NOMO-1 treated with DMSO at 0.1 percent for 48 hours (cell line): Measurements from ENCODE around the gene RTN4RL2.
"Not testable (repeated sequence)": the region's sequence is repeated elsewhere in the genome, so short reads cannot be mapped to it uniquely, and the experiment has no call there.

ENCODE experiments used
- DNase-seq: peaks from one replicate; lab custom pipeline; 2025; ENCODE audit not compliant: unreplicated experiment; lab: John Stamatoyannopoulos, UW

Gene RTN4RL2

DNA sequence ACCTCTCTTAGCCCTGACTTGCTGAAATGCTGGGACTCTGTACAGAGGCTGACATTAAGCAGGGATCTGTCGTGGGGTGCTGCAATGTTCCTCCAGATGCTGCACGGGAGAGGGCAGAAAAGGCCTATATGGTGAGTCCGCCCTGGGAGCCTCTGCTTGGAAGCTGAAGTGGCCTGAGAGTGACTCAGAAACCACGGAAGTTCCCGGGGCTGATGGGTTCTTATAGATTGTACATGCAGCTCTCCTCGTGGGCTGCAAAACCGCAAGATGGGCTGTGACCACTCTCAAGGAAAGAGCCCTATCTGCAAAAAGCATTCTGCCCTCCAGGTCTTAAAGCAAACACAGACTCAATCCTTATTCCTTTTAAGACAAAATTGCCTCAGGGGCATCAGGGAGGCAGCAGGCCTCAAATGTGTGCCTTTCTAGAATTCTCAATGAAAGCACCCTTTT lies 27.6 kb upstream of the RTN4RL2 start:
- peak; percentile 50 for DNase-seq

DNA sequence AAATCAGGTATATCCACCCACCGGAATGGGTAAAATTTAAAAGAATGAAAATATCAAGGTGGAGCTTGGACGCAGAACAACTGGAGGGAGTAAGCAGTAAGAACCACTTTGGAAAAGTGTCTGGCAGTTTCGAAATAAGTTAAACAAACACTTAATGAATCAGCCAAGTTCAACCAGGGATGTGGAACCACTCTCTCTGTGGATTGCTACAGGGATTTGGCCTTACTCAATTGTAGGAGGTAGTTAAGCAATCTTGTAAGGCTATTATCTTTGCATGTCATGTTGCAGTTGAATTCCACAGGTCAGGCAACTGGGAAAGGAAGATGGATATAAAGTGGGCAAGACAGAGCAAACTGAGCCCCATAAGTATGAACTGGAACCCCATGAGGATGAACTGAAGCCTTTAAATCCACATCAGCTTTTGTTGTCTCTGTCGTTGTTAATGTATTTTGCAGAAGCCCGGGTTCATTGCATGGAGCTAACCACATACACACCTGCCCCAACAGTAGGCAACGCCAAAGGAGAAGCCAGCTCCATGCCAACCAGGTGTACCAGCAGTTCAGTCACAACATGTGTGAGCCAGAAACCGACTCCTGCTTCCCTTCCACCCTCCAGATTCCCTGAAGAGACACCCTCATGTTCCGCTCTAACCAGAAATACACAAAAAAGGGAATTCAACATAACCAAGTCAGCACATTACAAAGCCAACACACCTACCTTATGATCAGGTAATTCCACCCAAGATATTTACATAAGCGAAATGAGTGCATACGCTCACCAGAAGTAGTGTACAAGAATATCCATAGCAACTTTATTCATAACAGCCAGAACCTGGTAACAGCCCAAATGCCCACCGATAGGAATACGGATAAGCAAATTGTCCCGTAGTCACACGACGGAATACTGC lies 25.4 kb upstream of the RTN4RL2 start:
- peak; percentile 79 for DNase-seq

DNA sequence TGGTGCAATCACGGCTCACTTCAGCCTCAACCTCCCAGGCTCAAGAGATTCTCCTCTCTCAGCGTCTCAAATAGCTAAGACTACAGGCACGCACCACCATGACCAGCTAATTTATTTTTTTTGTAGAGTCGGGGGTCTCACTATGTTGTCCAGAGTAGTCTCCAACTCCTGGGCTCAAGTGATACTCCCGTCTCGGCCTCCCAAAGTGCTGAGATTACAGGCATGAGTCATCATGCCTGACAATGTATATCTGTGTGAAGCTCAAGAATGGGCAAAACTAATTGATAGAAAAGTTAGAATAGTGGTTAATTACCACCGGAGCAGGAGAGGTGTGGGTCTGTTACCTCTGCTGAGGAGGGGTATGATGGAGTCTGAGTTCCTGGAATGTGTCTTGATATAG lies 24.3 kb upstream of the RTN4RL2 start:
- DNase-seq, result no peak

DNA sequence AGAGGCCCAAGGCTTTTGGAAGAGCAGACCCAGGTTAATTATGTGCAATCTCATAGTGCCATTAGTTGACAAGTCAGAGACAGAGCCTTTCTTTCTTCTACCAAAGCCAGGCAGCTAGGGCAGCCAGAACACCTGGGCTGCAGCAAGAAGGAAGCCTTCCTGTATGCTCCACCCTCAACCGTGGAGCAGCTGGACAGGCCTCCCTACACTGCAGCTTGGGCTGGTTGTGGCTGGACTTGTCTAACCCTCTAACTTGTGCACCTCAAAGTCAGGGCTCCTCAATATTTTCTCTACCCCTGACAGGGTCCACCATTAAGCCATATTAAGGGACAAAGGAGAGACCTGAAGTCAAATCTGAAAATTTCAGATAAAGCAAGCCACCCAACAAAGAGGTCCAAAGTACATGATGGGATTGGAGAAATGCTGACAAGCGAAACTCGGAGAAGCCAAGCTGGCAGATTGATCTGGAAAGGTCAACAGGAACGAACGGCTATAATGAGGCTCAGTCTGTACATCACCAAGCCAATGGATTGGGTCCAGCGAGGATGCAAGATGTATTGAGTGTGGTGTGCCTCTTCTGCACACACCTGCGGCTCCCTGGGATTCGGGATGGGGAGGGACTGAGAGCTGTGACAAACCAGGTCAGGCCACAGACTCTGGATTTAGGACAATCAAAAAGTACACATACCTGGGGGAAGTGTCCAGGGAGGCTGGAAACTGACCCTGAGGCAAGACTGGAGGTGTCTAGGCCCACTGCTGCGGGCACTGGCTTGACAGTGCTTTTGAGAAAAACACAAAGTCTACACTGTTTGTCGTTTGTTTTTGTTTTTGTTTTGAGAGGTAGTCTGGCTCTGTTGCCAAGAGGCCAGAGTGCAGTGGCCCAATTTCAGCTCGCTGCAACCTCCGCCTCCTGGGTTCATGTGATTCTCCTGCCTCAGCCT lies 21.7 kb upstream of the RTN4RL2 start:
- DNase-seq, result no peak

DNA sequence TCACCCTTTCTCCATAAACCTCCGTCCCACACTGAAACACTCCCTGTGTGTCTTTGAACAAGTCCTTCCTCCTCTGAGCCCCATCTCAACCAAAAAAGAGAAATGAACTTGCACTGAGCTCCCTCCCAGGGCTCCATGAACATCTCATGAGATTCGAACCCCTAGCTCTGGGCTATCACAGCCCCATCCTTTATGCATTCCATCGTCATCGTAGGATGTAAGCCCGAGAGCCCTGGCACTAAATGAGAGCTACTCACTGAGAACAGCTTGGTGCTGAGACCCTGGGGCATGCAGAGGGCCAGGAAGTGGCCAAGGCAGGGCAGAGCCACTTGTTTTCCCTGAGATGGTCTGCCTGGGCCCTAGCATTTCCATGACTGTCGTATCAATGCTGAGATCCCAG lies 20.5 kb upstream of the RTN4RL2 start:
- DNase-seq, result no peak

DNA sequence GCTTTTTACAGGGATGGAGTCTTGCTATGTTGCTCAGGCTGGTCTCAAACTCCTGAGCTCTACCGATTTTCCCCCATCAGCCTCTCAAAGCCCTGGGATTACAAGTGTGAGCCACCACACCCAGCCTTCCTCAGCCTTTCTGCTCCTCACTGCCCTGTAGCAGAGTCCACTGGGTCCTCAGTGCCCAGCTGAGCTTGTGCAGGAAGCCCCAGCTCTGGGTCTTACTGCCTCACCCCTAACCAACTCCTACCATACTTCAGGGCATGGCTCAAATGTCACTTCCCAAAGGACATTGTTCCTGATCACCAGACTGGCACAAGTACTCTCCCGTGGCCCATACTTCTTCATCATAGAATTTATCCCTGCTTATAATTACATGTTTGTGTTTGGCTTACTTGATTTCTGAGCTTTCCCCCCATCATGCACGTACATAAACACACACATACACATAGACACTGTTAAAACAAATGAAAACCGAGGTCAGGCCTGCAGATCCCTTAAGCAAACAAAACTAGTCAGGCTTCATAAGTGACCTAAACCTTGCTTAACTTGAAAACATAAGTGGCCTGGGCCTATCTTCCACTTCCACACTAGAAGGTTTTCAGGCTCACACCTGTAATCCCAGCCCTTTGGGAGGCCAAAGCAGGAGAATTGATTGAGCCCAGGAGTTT lies 19.4 kb upstream of the RTN4RL2 start:
- DNase-seq, result no peak

DNA sequence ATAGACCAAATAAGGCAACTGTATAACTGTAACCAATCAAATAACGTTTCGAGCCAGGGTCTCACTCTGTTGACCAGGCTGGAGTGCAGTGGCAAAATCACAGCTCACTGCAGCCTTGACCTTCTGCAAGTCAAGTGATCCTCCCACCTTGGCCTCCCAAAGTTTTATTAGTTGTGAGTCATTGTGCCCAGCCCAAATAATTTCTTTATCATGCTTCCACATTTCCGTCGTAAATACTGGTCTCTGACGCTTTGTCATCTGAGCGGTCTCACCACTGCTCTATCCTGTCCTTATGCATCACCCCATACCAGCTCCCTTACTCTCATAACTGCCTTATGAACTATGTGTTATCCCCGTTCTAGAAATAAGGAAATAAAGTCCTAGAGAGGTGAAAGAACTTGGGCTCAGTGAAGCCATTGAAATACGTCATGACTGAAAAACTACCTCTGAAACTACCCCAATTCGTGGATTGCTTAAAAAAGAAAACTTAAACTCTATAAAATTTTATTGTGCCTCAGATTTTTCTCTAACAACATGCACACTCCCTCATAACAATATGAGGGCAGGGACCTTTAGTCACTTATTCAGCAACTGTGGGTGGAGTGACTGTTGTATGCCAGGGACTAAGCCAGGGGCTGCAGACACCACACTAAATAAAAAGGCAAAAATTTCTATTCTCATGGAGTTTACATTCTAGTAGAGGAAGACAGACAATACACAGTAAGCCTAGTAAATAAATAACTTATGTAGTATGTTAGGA lies 15.8 kb upstream of the RTN4RL2 start:
- no peak for DNase-seq

DNA sequence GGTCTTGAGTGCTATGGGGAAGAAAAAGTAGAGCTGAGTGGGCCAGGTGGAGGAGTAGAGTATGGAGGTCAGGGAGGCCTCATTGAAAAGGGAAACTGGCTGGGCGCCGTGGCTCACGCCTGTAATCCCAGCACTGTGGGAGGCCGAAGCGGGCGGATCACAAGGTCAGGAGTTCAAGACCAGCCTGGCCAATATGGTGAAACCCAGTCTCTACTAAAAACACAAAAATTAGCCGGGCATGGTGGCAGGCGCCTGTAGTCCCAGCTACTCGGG lies 15.3 kb upstream of the RTN4RL2 start:
- not testable (repeated sequence) for DNase-seq

DNA sequence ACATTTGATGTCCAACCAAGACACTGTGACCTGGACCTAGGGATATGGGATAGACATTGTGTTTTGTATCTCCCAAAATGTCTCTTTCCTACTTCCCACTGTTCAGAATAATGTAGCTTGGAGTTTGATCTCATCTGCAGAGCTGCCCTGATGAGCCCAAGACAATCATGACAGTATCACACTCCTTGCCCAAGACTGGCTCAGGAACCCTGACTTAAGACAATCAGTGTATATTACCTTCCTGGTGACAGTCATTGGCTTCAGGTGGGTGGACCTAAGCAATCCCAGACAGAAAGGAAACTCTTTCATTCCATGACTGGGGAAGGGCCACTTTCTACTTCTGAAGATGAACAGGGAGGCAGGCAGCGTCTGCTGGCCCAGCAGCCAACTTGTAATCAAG lies 14.3 kb upstream of the RTN4RL2 start:
- no peak for DNase-seq

DNA sequence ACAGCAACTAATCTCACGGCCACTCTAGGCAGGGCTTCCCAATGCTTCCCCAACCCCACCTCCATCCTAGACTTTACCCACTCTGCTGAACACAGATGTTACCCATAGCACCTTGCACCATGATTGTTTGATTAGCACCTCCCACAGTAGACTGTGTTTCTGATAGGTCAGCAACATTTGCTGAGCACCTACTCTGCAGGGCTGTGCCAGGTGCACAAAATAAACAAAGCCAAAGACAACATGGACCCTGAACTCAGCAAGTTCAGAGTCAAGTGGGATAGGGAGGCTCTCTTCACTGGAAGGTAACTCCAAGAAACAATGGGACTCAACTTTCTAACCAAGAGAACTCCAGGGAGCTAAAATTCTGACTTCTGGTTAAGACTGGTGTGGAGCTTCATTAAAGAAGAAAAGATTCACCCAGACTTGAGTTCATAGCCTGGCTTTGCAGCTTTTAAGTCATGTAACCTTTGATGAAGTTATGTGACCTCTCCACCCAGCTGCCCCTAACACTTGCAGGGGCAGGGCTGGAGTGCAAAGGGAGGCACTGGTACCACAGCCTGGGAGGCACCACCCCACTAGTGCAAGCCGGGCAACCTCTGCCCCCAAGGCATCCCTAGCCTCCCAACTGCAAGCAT lies 6.7 kb upstream of the RTN4RL2 start:
- DNase-seq, result no peak

DNA sequence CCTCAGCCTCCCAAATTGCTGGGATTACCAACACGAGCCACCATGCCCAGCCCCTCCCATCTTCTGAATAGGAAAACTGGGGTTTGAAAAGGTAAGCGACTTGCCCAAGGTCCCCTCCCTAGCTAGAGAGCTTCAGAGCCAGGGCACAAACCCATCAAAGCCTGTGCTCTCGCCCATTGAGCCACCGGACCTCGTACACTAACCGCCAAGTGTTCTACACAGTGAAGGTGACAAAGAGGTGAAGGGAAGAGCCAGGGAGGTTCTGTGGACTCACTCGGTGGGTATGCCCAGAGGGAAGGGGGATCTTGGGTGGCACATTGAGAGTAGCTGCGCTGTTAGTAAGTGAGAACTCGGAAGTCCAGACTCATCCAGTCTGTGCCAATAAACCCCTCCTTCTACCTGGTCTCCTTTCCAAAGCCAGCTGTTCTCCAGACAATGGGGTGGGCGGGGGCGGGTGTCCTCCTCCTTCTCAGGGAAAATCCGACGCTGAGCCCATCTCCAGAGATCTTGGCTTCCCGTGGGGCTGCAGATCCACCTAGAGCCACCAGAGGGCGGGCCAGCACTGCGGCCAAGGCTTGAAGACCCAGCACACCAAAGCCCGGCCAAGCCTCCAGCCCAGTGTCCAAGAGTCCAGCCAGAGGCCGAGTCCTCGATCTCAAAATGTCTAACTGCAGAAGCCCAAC lies 3.2 kb upstream of the RTN4RL2 start:
- peak; percentile 41 for DNase-seq

DNA sequence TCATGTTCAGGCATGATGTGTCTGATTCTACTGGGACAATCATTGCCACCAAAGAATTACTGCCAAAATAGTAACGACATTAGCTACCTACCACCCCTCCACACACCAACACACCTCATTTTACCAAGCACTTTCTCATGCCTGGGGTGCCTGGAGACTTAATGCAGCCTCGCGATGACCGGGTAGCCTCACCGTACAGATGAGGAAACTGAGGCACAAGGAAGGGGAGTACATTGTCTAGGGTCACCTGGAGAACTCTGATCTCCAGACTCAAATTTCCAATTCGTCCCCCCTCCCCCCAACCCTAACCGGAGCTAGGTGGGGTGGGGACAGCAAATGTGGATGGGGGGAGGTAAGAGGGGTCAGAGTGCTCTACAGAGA lies 2.7 kb upstream of the RTN4RL2 start:
- no peak for DNase-seq

DNA sequence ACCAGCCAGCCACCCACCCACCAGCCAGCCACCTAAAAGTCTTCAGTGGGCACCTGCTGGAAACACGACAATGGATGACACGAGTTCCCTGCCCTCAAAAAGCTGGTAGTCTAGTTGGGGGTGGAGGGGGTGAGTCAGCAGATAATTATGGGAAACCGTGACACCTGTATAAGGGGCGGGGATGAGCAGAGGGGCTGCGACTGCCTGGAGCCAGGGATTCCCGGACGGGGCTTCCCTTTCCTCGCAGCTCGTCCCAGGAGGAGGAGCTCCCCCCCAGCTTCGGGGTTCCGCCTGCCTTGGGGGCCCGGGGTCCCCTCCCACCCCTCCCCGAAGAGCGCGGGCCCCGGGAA lies 2.3 kb upstream of the RTN4RL2 start:
- DNase-seq, result no peak

DNA sequence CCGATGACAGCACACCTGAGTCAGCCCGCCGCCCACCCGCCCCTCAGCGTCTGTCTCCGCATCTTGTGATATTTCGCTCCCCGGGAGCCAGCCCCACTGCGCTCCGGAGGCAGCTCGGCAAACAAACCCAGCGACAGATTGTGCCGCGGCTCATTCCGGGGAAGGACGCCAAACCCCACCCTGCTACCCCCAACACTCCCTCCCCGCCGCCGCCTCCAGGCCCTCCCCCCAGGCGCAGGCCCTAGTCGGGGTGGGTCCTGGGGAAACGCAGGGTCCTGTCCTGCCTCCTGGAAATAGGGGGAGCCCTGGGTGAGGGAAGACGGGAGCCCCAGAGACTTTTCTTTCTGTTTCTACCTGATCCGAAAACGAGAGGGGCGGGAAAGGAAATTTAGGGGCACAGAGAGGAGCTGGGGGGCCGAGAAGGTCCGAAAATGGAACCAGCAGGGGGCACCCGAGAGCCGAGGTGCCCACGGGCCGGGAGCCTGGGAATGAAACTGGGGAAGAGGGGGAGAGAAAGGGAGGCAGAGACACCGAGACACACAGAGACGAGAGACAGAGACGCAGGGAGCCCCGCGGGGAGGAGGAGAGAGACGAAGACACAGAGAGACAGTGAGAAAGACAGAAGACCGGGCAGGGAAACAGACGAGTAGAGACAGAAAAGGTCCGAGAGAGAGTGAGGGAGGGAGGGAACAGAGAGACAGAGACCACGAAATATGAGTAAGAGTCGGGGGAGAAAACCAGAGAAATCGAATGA lies 1.7 kb upstream of the RTN4RL2 start:
- DNase-seq, result no peak

DNA sequence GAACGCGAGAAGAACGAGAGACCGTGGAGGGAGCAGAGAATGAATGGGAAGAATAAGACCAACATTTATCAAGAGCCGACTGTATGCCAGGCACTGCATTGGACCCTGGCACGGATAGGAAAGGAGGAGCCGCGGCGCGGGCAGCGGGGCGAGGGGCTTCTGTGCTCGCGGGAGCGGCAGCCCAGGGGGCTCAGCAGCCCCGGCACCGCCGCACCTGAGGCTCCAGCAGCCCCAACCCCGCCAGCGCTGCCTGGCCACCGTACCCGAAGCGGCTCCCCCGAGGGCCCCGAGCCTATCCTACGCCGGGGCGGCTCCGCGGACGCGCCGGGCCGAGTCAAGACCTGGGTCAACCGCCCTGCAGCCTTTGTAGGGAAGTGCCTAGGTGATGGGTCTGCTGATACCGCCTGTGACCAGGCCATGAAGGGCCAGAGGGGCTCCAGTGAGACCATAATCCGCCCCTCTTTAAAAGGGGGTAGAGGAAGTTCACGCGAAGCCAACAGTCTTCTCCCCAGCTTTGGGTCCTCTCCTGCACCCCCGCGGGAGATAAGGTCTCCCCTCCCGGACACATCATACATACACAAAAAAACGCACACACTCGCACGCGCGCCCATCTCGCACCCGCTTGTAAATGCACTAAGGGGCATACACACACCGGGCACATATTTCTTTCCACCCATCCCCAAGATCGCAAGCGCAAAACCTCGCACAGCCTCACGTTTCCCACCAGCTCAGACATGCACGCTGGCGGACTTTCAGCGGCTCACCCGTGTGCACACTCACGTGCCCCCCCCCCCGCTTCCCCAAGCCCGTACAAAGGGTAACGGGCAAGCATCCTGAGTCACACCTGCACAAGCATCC lies 935 bp upstream of the RTN4RL2 start:
- DNase-seq, result no peak

DNA sequence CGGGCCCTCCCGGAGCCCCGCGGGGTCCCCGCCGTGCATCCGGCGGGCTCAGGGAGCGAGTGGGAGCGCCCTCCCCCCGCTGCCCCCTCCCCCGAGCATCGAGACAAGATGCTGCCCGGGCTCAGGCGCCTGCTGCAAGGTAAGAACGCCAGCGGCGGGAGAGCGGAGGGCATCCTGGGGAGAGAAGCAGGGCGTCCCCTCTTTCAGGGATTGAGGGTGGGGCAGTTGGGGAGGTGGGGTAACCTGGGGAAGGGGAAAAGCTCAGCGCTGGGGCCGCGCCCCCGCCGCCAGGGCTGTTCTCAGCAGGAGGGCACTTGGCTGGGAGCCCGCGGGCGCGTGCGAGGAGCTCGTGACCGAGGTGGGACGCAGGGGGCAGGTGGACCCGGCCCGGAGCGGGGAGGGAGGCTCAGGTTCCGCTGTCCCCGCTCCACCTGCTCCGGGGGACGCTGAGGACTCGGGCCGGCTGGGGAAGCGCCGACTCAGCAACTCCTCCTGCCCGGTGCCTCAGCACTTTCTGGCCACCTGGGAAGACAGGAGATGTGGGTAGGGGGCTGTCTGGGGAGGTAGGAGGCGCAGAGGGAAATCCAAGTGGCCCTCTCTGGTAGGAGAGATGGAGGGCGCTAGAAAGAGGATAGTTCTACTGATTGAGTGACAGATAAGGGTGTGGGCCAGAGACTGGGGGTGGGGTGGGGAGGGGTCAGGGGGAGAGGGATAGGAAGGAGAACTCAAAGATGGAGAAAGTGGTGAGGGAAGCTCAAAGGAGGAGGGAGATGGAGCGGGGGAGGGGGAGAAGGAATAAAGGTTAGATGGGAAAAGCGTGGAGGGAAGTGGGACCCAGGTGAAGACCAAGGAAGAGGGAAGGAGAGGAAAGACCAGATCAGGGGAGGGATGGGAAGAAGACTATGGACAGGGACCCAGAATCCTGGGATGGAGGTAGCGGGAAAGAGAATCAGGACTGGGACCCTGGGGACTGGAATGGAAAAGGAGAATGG lies 726 bp downstream of the RTN4RL2 start:
- DNase-seq, result no peak

DNA sequence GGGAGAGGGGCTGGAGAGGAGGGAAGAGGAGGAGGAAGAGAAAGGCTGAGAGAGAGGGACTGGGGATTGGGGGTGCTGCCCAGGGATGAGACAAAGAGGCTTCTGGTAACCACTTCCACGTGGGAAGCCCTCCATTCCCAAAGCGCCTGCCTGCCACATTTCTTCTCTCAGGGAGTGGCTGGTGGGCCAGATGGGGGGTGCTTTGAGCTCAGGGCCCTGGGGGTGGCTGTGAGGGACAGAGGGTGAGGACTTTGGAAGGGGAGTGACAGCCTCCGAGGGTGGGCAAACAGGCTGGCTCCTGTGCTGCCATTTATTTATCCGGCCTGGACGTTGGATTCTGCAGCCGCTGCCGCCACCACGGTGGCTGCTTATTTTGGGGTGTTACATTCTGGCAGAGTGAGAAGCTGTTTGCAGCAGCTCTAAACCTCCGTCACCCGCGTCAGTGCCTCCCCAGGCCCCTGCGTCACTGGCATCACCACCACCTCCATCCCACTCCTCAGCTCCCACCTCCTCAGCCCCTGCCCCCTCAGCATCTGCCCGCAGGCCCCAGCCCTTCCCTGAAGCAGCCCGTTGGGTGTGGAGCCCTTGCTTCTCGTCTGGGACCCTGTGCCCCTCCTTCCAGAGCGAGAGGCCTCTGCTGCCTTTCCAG lies 1.6 kb downstream of the RTN4RL2 start:
- DNase-seq, result no peak
